HEK293 (cell line): Measurements from ENCODE around the gene TIGD4.

Experiments used
- CTCF ChIA-PET: fragments of 350-600 bp; formaldehyde crosslinking; extraction: SDS; loops from one replicate; lab custom pipeline; 2021; ENCODE audit warnings: antibody characterized with exemption; lab: Yijun Ruan, JAX
- POLR2A ChIA-PET: fragments of 300-600 bp; formaldehyde crosslinking; extraction: SDS; loops from one replicate; lab custom pipeline; 2020; ENCODE audit warnings: antibody characterized with exemption, inconsistent platforms; lab: Yijun Ruan, JAX
- H3K27ac ChIP-seq: fragments of 200-500 bp; sonication (Bioruptor generic); 2 replicates; pipeline ENCODE4 v1.5.1; 2014; ENCODE audit warnings: low read depth, low read length, control low read depth, inconsistent platforms; ENCODE audit errors: extremely low read depth
- H3K36me3 ChIP-seq, 2 experiments: fragments of 200-500 bp in 1 of 2; sonication (Bioruptor generic) in 1 of 2; 1 replicate in 1 of 2; 2 replicates in 1 of 2; pipeline ENCODE4 v1.5.1; 2014 to 2017; ENCODE audit warnings: inconsistent platforms in 2 of 2, low read length in 2 of 2; ENCODE audit not compliant: control insufficient read depth in 2 of 2, insufficient read depth in 1 of 2
- H3K4me1 ChIP-seq: fragments of 200-500 bp; sonication (Bioruptor generic); 2 replicates; pipeline ENCODE4 v1.5.1; 2014; ENCODE audit warnings: mild to moderate bottlenecking, low read length, inconsistent platforms; ENCODE audit not compliant: control insufficient read depth, insufficient read depth
- H3K4me3 ChIP-seq: 2 replicates; pipeline ENCODE4 v1.5.1; 2011; ENCODE audit warnings: low read depth, mild to moderate bottlenecking, control low read depth, low read length, moderate library complexity
- H3K9me3 ChIP-seq: fragments of 200-500 bp; sonication (Bioruptor generic); 2 replicates; pipeline ENCODE4 v1.5.1; 2014; ENCODE audit warnings: low read depth, low read length, inconsistent platforms; ENCODE audit not compliant: control insufficient read depth, insufficient read depth
- HOXD13 ChIP-seq: sonication (generic); formaldehyde crosslinking; IDR thresholded peaks from 2 replicates; pipeline ENCODE4 v1.8.0; 2022; ENCODE audit warnings: missing genetic modification reagents, borderline replicate concordance
- SP3 ChIP-seq: fragments of 450-650 bp; formaldehyde crosslinking; IDR thresholded peaks from 2 replicates; pipeline ENCODE4 v1.5.1; 2016; ENCODE audit warnings: missing biosample characterization, missing genetic modification characterization
- YY1 ChIP-seq: fragments of 450-650 bp; formaldehyde crosslinking; IDR thresholded peaks from 2 replicates; pipeline ENCODE4 v1.5.1; 2018; ENCODE audit warnings: missing biosample characterization, missing genetic modification characterization
- ZFHX2 ChIP-seq: fragments of 450-650 bp; formaldehyde crosslinking; conservative IDR thresholded peaks from 2 replicates; pipeline ENCODE4 v1.5.1; 2016; ENCODE audit warnings: missing biosample characterization, missing genetic modification characterization
- ZIC2 ChIP-seq: fragments of 450-650 bp; formaldehyde crosslinking; IDR thresholded peaks from 2 replicates; pipeline ENCODE4 v1.5.1; 2016; ENCODE audit warnings: missing biosample characterization, missing genetic modification characterization
- ZNF16 ChIP-seq: fragments of 450-650 bp; formaldehyde crosslinking; IDR thresholded peaks from 2 replicates; pipeline ENCODE4 v1.5.1; 2016; ENCODE audit warnings: low read depth, missing biosample characterization, missing genetic modification characterization
- ZNF223 ChIP-seq: fragments of 450-650 bp; formaldehyde crosslinking; IDR thresholded peaks from 2 replicates; pipeline ENCODE4 v1.5.1; 2016; ENCODE audit warnings: missing biosample characterization, missing genetic modification characterization
- ZNF239 ChIP-seq: fragments of 450-650 bp; formaldehyde crosslinking; IDR thresholded peaks from 2 replicates; pipeline ENCODE4 v1.5.1; 2016; ENCODE audit warnings: missing biosample characterization, missing genetic modification characterization
- ZNF274 ChIP-seq, 2 experiments: fragments of 200-500 bp in 1 of 2; fragments of 450-650 bp in 1 of 2; sonication (Bioruptor generic) in 1 of 2; formaldehyde crosslinking in 1 of 2; IDR thresholded peaks; 2 replicates each; pipeline versions ENCODE4 v1.5.1 to v1.6.1; 2014 to 2016; ENCODE audit warnings: borderline replicate concordance in 1 of 2, inconsistent platforms in 1 of 2, low read length in 1 of 2, missing biosample characterization in 1 of 2, missing genetic modification characterization in 1 of 2
- ZNF311 ChIP-seq: fragments of 450-650 bp; formaldehyde crosslinking; IDR thresholded peaks from 2 replicates; pipeline ENCODE4 v1.5.1; 2017; ENCODE audit warnings: missing biosample characterization, missing genetic modification characterization, borderline replicate concordance
- ZNF341 ChIP-seq: fragments of 450-650 bp; formaldehyde crosslinking; IDR thresholded peaks from 2 replicates; pipeline ENCODE4; 2016; ENCODE audit warnings: low read depth, missing biosample characterization, missing genetic modification characterization
- ZNF394 ChIP-seq: fragments of 450-650 bp; formaldehyde crosslinking; IDR thresholded peaks from 2 replicates; pipeline ENCODE4 v1.5.1; 2016; ENCODE audit warnings: missing biosample characterization, missing genetic modification characterization, mild to moderate bottlenecking, moderate library complexity, borderline replicate concordance
- ZNF510 ChIP-seq: fragments of 450-650 bp; formaldehyde crosslinking; IDR thresholded peaks from 2 replicates; pipeline ENCODE4 v1.5.1; 2018; ENCODE audit warnings: mild to moderate bottlenecking, missing genetic modification characterization, missing biosample characterization; ENCODE audit not compliant: insufficient replicate concordance
- ZNF621 ChIP-seq: fragments of 450-650 bp; formaldehyde crosslinking; IDR thresholded peaks from 2 replicates; pipeline ENCODE4 v1.5.1; 2017; ENCODE audit warnings: missing biosample characterization, missing genetic modification characterization
- ZNF670 ChIP-seq: fragments of 450-650 bp; formaldehyde crosslinking; IDR thresholded peaks from 2 replicates; pipeline ENCODE4 v1.5.1; 2016; ENCODE audit warnings: missing biosample characterization, missing genetic modification characterization, low read depth
- ZNF768 ChIP-seq: fragments of 450-650 bp; formaldehyde crosslinking; IDR thresholded peaks from 2 replicates; pipeline ENCODE4 v1.5.1; 2018; ENCODE audit warnings: missing biosample characterization, mild to moderate bottlenecking, missing genetic modification characterization
- ZSCAN23 ChIP-seq: fragments of 450-650 bp; formaldehyde crosslinking; IDR thresholded peaks from 2 replicates; pipeline ENCODE4 v1.5.1; 2016; ENCODE audit warnings: missing biosample characterization, missing genetic modification characterization
- TF ChIP-seq, protein P1 (sequence below): fragments of 450-650 bp; formaldehyde crosslinking; IDR thresholded peaks from 2 replicates; pipeline ENCODE4 v1.5.1; 2016; ENCODE audit warnings: missing biosample characterization, missing genetic modification characterization
- TF ChIP-seq, protein P2 (sequence below): fragments of 450-650 bp; IDR thresholded peaks from 2 replicates; pipeline ENCODE4 v1.5.1; 2018; ENCODE audit warnings: missing biosample characterization, mild to moderate bottlenecking, missing genetic modification characterization
- TF ChIP-seq, protein P3 (sequence below): fragments of 450-650 bp; formaldehyde crosslinking; IDR thresholded peaks from 2 replicates; pipeline ENCODE4 v1.5.1; 2016; ENCODE audit warnings: missing biosample characterization, missing genetic modification characterization, low read depth
- TF ChIP-seq, protein P4 (sequence below): fragments of 450-650 bp; formaldehyde crosslinking; optimal IDR thresholded peaks from 2 replicates; pipeline ENCODE3; 2016; ENCODE audit warnings: missing biosample characterization, mild to moderate bottlenecking, missing genetic modification characterization
- TF ChIP-seq, protein P5 (sequence below): fragments of 450-650 bp; formaldehyde crosslinking; IDR thresholded peaks from 2 replicates; pipeline ENCODE4 v1.5.1; 2016; ENCODE audit warnings: missing biosample characterization, missing genetic modification characterization, borderline replicate concordance

The TIGD4 gene

DNA sequence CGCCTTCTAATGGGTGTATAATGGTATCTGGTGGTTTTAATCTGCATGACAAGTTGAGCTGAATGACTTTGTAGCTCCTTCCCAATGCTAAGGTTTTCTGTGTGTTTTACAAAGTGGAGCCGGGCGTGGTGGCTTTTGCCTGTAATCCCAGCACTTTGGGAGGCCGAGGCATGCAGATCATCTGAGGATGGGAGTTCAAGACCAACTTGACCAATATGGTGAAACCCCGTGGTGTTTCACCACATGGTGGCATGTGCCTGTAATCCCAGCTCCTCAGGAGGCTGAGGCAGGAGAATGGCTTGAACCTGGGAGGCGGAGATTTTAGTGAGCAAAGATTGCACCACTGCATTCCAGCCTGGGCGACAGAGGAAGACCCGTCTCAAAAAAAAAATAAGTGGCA, 29.1 kb upstream of the TIGD4 start:
- no peaks in the 10 kb centered on the region for H3K4me1 ChIP-seq
- TF ChIP-seq ZIC2 (no peak), ZNF768 (tag by site-specific recombination) (no peak), HOXD13 (CRISPR knock-in tag) (no peak), ZSCAN23 (tag by site-specific recombination) (no peak), ZNF341 (tag by site-specific recombination) (no peak), ZNF394 (tag by site-specific recombination) (no peak), ZNF239 (tag by site-specific recombination) (no peak)
- H3K27ac ChIP-seq, result no peak overlapping the region
- H3K36me3 ChIP-seq, result no peaks in the 10 kb centered on the region; a peak in 1 of 3 replicates
- ChIA-PET CTCF (no interaction called here), POLR2A (no interaction called here)
- H3K9me3 ChIP-seq, result no peaks in the 10 kb centered on the region
- no peak overlapping the region for H3K4me3 ChIP-seq

DNA sequence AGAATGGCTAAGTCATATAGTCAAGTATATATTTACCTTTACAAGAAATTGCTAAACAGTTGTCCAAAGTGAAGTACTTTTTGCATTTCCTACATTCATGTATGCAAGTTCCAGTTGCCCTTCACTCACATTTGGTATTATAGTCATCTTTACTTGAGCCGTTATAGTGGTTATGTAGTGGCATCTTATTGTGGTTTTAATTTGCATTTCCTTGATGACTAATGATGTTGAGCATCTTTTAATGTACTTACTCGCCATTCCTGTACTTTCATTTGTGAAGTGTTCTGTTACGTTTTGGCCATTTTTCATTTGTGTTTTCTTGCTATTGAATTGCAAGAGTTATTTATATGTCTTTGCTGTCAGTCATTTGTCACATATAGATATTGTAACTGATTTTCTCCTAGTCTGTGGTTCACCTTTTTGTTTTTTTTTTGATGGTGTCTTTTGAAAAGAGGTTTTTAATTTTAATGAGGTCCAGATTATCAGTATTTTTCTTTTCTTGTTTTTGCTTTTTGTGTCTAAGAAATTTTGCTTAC, 27.8 kb upstream of the TIGD4 start:
- Histone ChIP-seq H3K36me3 (no peaks in the 10 kb centered on the region; a peak in 1 of 3 replicates), H3K27ac (no peak overlapping the region), H3K4me3 (no peak overlapping the region), H3K9me3 (no peaks in the 10 kb centered on the region), H3K4me1 (no peaks in the 10 kb centered on the region)
- ChIA-PET POLR2A (no interaction called here), CTCF (interaction anchor here (0.6 kb wide), 1 partner anchor 23 kb away, joined by 3 read pairs; no protein-coding TSS in a partner anchor)
- TF ChIP-seq, protein P1, sequence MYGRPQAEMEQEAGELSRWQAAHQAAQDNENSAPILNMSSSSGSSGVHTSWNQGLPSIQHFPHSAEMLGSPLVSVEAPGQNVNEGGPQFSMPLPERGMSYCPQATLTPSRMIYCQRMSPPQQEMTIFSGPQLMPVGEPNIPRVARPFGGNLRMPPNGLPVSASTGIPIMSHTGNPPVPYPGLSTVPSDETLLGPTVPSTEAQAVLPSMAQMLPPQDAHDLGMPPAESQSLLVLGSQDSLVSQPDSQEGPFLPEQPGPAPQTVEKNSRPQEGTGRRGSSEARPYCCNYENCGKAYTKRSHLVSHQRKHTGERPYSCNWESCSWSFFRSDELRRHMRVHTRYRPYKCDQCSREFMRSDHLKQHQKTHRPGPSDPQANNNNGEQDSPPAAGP (tag by site-specific recombination), result no peak
- TF ChIP-seq ZNF223 (tag by site-specific recombination), result no peak
- TF ChIP-seq ZNF621, result no peak
- no peak for TF ChIP-seq SP3 (tag by site-specific recombination)
- TF ChIP-seq, protein P2, sequence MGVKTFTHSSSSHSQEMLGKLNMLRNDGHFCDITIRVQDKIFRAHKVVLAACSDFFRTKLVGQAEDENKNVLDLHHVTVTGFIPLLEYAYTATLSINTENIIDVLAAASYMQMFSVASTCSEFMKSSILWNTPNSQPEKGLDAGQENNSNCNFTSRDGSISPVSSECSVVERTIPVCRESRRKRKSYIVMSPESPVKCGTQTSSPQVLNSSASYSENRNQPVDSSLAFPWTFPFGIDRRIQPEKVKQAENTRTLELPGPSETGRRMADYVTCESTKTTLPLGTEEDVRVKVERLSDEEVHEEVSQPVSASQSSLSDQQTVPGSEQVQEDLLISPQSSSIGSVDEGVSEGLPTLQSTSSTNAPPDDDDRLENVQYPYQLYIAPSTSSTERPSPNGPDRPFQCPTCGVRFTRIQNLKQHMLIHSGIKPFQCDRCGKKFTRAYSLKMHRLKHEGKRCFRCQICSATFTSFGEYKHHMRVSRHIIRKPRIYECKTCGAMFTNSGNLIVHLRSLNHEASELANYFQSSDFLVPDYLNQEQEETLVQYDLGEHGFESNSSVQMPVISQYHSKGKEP (tag by site-specific recombination), result no peak
- TF ChIP-seq, protein P3, sequence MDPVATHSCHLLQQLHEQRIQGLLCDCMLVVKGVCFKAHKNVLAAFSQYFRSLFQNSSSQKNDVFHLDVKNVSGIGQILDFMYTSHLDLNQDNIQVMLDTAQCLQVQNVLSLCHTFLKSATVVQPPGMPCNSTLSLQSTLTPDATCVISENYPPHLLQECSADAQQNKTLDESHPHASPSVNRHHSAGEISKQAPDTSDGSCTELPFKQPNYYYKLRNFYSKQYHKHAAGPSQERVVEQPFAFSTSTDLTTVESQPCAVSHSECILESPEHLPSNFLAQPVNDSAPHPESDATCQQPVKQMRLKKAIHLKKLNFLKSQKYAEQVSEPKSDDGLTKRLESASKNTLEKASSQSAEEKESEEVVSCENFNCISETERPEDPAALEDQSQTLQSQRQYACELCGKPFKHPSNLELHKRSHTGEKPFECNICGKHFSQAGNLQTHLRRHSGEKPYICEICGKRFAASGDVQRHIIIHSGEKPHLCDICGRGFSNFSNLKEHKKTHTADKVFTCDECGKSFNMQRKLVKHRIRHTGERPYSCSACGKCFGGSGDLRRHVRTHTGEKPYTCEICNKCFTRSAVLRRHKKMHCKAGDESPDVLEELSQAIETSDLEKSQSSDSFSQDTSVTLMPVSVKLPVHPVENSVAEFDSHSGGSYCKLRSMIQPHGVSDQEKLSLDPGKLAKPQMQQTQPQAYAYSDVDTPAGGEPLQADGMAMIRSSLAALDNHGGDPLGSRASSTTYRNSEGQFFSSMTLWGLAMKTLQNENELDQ (tag by site-specific recombination), result no peak
- TF ChIP-seq ZNF670, result no peak
- no peak for TF ChIP-seq ZNF510 (tag by site-specific recombination)
- TF ChIP-seq, protein P4, sequence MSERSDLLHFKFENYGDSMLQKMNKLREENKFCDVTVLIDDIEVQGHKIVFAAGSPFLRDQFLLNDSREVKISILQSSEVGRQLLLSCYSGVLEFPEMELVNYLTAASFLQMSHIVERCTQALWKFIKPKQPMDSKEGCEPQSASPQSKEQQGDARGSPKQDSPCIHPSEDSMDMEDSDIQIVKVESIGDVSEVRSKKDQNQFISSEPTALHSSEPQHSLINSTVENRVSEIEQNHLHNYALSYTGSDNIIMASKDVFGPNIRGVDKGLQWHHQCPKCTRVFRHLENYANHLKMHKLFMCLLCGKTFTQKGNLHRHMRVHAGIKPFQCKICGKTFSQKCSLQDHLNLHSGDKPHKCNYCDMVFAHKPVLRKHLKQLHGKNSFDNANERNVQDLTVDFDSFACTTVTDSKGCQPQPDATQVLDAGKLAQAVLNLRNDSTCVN, result no peak
- TF ChIP-seq ZNF311 (tag by site-specific recombination), result no peak
- TF ChIP-seq ZFHX2 (tag by site-specific recombination), result no peak
- no peak for TF ChIP-seq ZNF16 (tag by site-specific recombination)
- TF ChIP-seq YY1 (tag by site-specific recombination), result no peak
- TF ChIP-seq, protein P5, sequence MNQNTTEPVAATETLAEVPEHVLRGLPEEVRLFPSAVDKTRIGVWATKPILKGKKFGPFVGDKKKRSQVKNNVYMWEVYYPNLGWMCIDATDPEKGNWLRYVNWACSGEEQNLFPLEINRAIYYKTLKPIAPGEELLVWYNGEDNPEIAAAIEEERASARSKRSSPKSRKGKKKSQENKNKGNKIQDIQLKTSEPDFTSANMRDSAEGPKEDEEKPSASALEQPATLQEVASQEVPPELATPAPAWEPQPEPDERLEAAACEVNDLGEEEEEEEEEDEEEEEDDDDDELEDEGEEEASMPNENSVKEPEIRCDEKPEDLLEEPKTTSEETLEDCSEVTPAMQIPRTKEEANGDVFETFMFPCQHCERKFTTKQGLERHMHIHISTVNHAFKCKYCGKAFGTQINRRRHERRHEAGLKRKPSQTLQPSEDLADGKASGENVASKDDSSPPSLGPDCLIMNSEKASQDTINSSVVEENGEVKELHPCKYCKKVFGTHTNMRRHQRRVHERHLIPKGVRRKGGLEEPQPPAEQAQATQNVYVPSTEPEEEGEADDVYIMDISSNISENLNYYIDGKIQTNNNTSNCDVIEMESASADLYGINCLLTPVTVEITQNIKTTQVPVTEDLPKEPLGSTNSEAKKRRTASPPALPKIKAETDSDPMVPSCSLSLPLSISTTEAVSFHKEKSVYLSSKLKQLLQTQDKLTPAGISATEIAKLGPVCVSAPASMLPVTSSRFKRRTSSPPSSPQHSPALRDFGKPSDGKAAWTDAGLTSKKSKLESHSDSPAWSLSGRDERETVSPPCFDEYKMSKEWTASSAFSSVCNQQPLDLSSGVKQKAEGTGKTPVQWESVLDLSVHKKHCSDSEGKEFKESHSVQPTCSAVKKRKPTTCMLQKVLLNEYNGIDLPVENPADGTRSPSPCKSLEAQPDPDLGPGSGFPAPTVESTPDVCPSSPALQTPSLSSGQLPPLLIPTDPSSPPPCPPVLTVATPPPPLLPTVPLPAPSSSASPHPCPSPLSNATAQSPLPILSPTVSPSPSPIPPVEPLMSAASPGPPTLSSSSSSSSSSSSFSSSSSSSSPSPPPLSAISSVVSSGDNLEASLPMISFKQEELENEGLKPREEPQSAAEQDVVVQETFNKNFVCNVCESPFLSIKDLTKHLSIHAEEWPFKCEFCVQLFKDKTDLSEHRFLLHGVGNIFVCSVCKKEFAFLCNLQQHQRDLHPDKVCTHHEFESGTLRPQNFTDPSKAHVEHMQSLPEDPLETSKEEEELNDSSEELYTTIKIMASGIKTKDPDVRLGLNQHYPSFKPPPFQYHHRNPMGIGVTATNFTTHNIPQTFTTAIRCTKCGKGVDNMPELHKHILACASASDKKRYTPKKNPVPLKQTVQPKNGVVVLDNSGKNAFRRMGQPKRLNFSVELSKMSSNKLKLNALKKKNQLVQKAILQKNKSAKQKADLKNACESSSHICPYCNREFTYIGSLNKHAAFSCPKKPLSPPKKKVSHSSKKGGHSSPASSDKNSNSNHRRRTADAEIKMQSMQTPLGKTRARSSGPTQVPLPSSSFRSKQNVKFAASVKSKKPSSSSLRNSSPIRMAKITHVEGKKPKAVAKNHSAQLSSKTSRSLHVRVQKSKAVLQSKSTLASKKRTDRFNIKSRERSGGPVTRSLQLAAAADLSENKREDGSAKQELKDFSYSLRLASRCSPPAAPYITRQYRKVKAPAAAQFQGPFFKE (tag by site-specific recombination), result no peak
- no peak for TF ChIP-seq ZNF274 (IDR thresholded peaks at IDR 0.05; ENCODE audit: low read length)
- TF ChIP-seq ZNF274 (tag by site-specific recombination; IDR thresholded peaks at IDR 0.05; ENCODE audit: borderline replicate concordance), result no peak
